ENCODE data around the gene ARF6.

DNA sequence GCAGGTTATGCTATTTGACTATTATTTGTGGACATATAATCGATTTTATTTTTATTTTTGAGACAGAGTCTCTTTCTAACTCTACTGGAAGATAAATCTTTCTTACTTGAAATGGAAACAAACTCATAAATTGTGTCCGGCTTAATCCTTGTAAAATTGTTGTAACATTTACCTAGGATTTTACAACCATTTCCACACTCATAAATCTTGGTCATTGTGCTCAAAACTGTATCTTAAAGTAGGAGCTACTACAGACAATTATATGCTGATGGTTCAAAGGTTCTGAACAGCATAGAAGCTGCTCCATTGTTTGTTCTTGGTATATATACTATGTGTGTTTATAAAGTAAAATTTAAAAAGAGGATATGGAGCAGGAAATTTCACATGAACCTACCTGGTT, 4.6 kb upstream of the ARF6 start:
- TF ChIP-seq TEAD1 (CRISPR knock-in tag; IDR thresholded peaks at IDR 0.05) (no peak), SIX5 (IDR thresholded peaks at IDR 0.05; ENCODE audit: borderline replicate concordance in 1 of 2, insufficient read depth in 1 of 2, low read depth in 1 of 2, low read length in 2 of 2) (no peak), BMI1 (IDR thresholded peaks at IDR 0.05; ENCODE audit: low read length) (no peak), JUND (IDR thresholded peaks at IDR 0.05; ENCODE audit: borderline replicate concordance, low read depth, low read length) (no peak), JUND (tag; IDR thresholded peaks at IDR 0.05; ENCODE audit: borderline replicate concordance, low read depth, low read length) (no peak)

All from K562 (cell line).